NCI-H2107 treated with DMSO at 0.1 percent for 48 hours (cell line): ENCODE measurements around the gene RGS6.

Experiments used
- DNase-seq: peaks from one replicate; lab custom pipeline; 2025; ENCODE audit not compliant: unreplicated experiment; lab: John Stamatoyannopoulos, UW

RGS6 gene

DNA sequence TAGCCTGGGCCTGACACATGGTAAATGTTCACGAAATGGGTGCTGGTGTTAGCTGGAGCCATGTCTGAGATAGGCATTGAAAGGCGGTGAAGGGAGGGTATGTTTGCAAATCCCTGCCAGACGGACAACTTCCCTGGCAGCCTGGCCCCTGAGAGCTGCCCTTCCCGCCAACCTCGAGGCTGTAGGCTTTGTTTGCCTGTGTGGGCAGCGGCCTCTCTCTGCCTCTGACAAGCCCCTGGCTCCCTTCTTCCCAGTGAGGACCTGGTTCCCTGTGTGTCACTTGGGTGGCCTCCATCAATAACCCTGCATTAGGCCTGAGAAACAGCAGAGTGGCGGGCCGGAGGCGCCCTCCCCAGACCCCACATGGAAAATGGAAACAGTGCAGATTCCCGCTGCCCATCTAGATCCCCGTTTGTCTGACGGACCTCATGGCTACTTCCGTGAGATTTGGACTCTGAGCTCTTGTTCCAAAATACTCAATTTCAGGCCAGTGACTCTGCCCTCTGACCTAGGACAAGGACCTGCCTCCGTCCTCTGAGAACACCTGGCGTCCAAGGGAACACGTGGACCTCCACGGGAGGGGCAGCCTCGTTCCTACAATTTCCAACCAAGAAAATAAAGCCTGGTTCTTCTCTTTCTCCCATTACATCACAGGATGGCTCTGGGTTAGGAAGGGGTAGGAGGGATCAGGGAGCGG is 636.2 kb downstream of the RGS6 start:
- no peak for DNase-seq

DNA sequence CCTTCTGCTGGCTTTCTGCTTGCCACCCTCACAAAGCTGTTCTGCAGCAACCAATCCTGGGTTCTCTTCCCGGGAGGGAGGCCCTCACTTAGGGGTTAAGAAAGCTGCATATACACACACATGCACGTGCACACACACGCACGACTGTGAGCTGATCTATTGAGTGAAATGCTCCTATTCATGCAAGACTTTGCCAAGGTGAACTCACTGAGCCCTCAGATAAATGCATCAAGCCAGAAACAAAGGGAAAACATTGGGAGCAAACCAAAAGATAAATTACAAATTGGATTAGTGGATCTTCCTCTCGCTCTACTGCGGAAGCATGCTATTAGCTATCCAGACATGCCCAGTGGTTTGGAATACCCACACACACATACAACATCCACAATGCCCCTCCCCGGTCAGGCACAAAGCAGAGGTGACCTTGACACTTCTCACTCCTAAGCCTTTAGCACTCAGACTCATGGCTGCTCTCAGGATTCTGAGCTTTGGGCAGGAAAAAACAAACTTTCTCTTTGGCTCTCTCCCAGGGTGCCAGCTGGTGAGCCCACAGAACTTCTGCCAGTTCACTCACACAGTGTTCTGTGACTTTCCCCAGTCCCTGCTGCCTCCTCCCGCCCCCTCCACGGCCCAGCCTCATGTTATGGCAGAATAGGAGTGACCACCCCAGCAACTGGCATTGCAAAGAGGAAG is 641.6 kb downstream of the RGS6 start:
- DNase-seq, result no peak

DNA sequence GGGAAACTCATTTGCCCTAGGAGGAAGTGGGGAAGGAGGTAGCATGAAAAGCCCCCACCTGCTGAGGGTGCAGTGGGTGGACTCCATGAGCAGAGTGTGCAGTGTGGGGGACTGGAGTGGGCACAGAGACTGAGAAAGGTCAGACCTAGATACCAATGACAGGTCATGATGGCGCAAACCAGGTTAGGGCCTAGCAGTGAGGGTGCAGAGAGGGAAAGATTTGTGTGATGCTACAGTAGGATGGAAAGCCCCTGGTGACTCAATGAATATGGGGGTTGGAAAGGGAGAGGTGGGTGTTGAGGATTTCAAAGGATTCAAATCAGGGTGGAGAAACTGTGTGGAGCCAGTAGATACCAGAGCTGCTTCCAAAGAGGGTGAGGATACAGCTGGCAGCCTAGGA is 642.5 kb downstream of the RGS6 start:
- no peak for DNase-seq

DNA sequence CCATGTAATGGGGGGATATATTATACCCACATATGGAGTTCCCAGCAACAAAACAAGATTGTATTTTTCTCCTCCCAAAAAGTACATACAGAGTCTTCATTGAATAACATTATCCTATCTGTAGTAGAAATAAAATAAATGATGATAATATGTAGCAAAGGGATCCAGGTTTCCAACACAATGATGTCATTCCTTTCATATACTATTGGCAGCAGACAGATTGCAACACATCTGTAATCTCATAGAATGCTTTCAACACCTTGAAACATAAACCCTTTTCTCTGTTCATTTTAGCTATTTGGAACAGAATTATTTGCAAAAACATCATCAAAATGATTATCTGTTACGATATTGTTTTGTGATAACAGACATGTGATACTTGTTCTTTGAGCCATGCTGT is 644.0 kb downstream of the RGS6 start:
- no peak for DNase-seq

DNA sequence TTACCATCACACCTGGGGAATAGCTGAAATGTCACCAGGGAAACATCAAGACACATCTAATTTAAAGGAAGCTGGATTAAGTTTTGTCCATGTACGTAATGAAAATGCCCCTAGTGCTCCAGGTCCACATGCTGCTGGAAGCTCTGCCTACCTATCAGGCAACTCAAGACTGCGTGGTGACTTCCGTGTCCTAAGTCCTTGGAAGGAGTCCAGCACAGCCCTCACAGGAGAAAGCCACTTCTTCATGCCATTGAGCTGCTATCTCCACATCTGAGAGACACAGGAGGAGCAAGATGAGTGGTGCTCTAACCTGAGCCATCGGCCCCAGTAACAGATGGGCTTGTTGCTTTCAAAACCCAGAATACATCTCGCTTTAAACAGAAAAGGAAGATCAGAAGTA is 645.3 kb downstream of the RGS6 start:
- no peak for DNase-seq

DNA sequence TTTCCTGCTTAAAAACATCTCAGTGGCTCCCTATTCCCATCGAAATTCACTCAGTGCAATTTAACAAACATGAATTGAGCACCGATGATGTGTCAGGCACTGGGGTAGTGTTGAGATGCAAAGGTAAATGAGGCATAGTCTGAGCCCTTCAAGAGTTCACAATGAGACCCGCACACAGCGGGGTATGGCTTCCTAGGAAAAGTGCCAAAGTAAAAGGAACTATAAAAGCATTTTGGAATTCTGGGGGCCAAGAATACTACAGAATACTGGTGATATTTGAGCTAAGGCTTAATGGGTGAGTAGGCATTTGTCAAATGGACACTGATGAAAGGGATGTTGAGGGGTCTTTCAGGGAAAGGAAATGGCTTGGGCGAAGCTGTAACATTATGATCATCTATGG is 646.3 kb downstream of the RGS6 start:
- DNase-seq, result no peak

DNA sequence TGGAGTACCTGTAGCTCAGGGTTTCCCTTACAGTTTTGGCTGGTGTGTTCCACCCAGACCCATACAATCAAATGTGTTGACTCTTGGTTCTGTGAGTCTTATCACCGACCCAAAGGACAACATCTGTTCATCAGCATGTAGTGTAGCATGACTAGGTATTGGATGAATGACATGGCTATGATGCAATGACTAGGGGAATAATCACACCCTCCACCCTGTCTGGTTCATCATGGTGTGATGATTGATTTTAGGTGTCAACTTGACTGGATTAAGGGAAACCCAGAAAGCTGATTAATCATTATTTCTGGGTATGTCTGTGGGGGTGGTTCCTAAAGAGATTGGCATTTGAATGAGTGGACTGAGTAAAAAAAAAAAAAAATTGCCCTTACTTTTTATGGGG is 650.4 kb downstream of the RGS6 start:
- DNase-seq, result no peak

DNA sequence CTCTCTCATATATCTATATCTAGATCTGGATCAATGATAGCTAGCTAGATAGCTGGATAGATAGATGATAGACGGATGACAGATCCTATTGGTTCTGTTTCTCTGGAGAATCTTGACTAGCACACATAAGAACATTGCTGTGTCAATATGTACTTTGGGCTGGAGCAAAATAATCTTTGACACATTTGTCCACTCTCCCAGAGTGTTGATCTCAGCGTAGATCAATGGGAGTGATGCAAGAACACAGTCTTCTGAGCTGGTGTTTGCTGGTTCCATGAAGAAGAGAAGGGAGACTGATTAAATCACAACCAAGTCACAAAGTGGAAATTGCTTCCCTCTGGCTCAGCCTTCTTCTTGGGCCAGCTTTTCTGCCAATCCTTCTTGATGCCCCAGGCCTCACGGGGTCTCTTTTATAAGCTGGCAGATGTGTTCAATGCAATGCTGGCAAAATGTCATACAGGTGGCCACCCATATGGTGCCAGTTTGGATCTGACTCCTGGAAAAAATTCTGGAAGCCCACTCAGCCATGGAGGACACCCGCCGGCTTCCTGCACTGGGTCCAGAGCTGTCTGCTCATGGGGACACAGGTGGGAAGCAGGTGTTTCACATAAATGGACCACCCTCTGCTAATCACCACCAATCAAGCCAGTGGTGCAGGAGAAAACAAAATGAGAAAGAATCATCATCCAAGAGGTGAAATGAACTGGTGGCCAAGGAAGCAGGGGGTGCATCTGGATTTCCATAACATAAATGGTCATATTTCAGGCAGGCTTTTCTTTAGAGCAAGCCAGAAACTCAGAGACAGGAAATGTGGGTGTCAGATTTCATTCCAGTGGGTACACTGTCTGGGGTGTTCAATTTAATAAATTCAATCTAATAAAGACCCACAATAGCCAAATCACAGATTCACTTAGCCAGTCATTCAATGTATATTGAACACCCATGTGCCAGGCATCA is 651.4 kb downstream of the RGS6 start:
- no peak for DNase-seq

DNA sequence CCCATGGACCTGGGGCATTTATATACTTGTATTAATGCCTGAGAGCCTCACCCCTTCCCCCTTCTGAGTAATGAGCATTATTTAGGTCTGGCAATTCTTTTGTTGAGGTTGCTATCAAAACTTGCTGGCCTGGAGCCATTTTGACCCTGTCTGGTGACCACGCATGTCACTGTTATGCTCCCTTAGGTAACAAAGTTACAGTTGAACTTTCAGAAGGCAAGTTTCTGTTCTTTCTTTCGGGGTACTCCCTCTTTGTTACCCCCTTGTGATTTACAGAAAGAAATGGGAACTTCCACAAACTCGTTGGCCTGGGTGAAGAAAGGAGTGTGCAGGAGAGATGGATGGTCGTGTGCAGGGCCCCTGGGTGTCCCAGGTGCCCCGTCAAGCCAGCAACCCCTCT is 656.3 kb downstream of the RGS6 start:
- no peak for DNase-seq

DNA sequence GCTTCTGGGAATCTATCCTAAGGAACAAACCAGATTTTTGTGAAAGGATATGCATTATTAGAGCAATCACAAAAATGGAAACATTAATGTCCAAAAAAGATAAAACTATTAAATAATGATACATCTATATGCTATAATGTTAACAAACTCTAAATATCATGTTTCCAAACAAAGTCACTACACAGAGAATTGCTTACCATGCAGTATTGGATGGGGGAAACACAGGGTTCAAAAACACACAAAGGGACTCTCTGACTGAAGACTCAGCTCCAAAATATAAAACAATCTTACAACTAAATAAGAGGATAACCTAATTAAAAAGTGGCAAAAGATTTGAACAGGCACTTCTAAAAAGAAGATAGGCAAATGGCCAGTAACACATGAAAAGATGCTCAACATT is 657.4 kb downstream of the RGS6 start:
- no peak for DNase-seq

DNA sequence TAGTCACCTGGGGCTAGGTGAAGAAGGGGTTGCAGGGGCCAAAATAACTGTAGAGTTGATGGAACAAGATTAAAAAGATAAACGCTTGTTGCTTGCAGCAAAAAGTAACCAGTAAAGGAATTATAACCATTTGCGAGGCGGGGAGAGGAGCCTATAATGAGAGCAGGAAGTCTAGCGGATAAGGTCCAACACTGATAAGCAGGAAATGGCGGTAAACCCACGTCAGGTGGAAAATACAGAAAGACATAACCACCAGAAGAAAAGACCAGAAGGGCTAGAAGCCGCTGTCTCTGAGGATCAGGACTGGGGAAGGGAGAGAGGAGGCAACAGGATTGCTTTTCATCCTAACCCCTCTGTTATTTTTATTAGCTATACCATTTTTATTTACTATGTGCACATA is 658.3 kb downstream of the RGS6 start:
- DNase-seq, result no peak

DNA sequence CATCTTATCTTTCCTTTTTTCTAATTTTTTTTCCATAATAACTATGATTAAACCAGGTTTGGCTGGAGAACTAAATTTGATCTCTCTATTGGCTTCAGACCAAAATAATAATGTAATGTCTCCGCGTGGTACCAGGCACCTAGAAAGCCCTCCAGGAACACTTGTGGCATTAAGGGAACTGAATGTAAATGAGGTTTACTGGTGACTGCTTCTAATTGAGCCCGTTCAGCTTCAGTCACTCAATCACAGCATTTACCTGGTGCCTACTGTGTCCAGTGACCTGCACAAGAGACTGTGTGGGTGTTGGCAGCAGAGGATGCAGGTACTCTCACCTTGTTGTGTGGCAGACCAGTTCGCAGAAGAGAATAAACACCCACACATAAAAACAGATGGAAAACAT is 659.2 kb downstream of the RGS6 start:
- no peak for DNase-seq

DNA sequence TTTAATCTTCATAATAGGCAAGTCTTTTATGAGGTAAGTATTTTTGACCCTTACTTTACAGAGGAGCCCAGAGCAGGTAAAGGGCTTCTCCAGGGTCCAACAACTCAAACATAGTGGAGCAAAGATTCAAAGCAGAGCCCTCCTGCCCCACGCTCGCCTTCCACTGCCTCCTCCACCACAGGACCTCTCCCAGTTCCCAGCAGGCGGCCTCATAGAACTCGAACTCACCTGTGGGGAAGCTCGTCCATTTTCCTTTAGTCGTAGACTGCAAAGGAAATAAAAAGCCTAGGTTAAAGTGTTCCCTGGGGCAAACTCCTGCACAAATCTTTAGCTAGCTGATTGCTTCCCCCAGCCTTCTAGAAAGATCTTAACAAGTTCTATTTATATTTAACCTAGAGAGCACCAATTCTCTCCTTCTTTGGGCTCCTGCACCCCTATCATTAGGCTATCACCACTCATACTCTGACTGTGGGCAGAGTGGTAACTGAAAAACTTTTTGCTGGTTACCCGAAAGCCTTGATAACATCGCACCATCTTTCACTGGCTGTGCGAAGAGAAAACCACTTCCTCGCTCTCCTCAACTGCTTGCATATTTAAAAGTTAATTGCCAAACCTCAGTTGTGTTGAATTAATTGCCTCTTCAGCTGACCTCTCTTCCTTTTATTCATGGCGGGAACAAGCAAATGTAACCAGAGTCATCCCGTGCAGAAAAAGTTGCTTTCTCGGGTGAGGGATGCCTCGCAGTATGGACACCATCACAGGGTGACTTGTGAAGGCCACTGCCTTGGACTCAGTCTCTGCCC is 662.1 kb downstream of the RGS6 start:
- DNase-seq, result no peak

DNA sequence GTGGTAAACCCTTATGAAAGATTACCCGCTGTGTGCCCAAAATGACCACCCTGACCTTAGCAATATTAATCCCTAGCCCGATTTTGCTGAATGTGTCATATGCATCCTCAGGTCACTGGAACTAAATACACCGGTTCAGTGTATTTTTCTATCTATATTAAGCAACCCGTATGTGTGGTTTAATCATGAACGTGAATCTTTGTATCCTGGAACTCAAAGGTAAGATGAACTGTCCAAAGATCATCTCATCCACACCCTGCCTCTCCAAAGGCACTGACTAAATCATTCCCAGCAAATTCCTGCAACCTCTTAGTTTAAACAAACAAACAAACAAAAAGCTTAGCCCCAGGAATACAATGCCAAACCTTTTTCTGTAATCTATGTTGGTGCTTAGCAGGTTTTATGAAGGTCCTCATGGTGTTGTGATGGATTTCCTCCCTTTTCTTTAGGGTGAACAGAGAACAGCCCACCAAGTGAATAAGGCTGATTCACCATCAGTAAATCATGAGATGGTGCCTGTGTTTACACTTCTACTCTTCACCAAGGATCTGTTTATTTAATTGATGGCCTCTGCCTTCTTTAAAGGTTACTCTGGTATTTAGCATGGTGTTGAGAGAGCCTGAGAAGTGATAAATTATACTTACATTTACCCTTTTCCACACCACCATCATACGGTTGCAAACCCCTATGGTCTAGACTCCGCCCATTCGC is 663.1 kb downstream of the RGS6 start:
- DNase-seq, result no peak

DNA sequence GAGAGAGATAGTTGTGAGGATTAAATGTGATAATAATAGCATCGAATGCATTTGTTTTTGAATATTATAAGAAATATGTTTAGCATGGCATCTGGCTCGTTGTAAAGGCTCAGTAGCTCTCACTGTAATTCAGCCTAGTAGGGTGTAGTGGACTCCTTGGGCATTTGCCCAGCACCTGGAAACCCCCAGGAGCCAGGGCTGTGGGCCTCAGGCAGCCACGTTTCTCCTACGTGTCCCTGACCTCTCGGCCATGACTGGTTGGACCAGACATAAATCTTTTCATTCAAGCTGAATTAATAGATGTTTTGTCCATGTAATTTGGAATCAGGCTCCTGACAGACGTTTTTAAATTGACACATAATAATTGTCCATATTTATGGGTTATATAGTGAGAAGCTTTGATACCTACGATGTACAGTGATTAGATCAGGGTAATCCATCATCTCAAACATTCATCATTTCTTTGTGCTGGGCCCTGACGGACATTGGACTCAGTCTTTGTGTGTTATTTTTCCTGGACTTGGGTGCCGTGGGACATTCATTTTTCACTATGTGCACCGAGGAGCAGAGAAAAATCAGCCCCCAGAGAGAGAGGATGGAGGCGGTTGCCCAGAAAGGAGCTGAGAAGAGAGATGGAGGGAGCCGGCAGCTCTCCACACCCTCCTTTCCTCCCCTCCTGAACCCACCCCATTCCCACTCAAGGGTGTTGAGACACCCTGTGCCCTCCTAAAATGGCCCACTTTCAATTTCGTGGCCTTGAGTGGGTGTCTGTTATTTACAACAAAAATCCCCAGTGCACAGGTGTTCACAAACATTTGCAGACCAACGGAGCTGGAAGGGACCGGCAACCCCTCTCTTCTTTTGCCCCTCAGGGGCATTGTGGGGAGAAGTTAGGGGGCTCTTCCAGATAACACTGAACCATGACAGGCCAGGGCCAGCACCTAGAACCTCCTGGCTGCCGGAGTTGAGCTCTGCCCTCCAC is 665.3 kb downstream of the RGS6 start:
- DNase-seq, result no peak

DNA sequence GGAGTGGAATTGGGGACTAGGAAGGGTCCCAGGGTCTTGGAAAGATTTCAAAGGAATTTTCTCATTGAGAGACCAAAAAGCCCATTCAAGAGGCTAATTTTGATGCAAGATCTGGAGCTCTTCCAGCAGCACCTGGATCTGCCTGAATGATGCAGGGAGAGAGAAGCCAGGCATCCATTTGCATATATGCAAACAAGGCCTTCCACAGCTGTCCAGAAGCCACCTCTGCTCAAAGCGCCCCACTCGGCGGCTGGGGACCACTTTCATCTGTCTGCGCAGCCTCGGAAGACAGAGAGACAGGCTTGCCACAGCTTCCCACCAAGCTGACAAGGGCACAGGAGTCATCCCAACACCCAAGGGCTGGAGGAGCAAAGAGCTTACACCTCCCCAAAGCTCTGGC is 666.1 kb downstream of the RGS6 start:
- no peak for DNase-seq

DNA sequence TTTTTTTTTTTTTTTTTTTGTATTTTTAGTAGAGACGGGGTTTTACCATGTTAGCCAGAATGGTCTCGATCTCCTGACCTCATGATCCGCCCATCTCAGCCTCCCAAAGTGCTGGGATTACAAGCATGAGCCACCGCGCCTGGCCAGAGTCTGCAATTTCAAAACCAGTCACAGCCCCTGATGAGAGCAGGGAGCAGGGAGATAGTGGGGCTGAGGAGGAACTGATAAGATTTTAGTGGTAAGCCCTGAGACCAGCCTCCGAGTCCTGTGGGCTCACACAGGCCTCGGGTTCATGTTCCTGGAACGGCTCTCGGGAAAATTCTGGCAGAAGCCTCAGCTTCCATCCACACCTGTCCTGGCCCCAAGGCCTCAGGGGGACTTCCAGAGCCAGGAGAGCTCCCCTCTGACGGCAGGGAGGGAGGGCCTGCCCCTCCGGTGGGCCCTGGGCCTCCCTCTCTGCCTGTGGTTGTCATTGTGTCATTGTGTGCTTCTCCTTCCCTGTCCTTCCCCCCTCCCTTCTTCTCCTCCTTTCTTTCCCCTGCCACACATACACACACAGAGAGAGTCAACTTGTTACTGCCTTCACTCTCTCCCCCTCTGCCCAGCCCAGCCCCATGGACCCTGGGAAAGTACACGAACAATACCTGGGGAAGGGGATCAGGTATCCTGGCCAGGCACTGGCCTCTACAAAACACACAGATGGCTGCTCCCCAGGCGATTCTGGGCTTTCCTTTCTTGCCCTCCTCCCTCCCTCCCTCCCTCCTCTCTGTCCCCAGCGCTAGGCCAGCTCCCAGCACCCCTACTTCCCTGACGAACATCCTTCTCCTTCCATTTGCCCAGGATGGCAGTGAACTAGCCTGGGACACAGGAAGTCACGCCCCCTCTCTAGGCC is 667.6 kb downstream of the RGS6 start:
- no peak for DNase-seq
